Neural cell (in vitro differentiated cells): ENCODE data around the gene CFAP100. TPM values are rescaled to one million over a fixed set of nuclear protein-coding genes. Genes with fewer than 3 reads are reported as not detected.

Experiments
- H2AFZ ChIP-seq: fragments of 200-600, 300-800 bp; sonication (generic), shearing (Covaris generic); 2 replicates; pipeline ENCODE4 v1.6.0; 2014; ENCODE audit warnings: low read depth, mild to moderate bottlenecking, antibody characterized with exemption, low read length, moderate library complexity
- H3F3A ChIP-seq: fragments of 200-600 bp; shearing (Covaris generic); 2 replicates; pipeline ENCODE4 v1.6.1; 2016; ENCODE audit warnings: mild to moderate bottlenecking, moderate library complexity, mixed read lengths, antibody characterized with exemption, low read length; ENCODE audit not compliant: insufficient read depth, poor library complexity, severe bottlenecking
- H3K27ac ChIP-seq: fragments of 200-600, 300-800 bp; sonication (generic), shearing (Covaris generic); 2 replicates; pipeline ENCODE4 v1.5.1; 2014; ENCODE audit warnings: mild to moderate bottlenecking, low read length, moderate library complexity
- H3K27me3 ChIP-seq: fragments of 300-800, 200-600 bp; sonication (generic), shearing (Covaris generic); 2 replicates; pipeline ENCODE4 v1.6.0; 2014; ENCODE audit warnings: mild to moderate bottlenecking, low read depth, low read length, moderate library complexity; ENCODE audit not compliant: insufficient read depth
- H3K36me3 ChIP-seq: fragments of 300-800, 200-600 bp; sonication (generic), shearing (Covaris generic); 2 replicates; pipeline ENCODE4 v1.5.1; 2014; ENCODE audit warnings: mild to moderate bottlenecking, antibody characterized with exemption, low read length, moderate library complexity; ENCODE audit not compliant: insufficient read depth
- H3K4me2 ChIP-seq: fragments of 300-800, 200-600 bp; sonication (generic), shearing (Covaris generic); 2 replicates; pipeline ENCODE4 v1.6.0; 2014; ENCODE audit warnings: mild to moderate bottlenecking, low read length
- H3K4me3 ChIP-seq: fragments of 300-800, 200-600 bp; sonication (generic), shearing (Covaris generic); 2 replicates; pipeline ENCODE4 v1.5.1; 2014; ENCODE audit warnings: mild to moderate bottlenecking, low read length, moderate library complexity
- H3K79me2 ChIP-seq: fragments of 200-600 bp; shearing (Covaris generic); replicated peaks from 2 replicates; pipeline ENCODE4 v1.6.0; 2014; ENCODE audit warnings: mild to moderate bottlenecking, low read length, moderate library complexity; ENCODE audit not compliant: insufficient read depth
- H3K9ac ChIP-seq: fragments of 300-800, 200-600 bp; sonication (generic), shearing (Covaris generic); 2 replicates; pipeline ENCODE4 v1.6.1; 2016; ENCODE audit warnings: mild to moderate bottlenecking, low read length, mixed read lengths
- H3K9me2 ChIP-seq: fragments of 200-600 bp; shearing (Covaris generic); 2 replicates; pipeline ENCODE4 v1.6.1; 2016; ENCODE audit warnings: mild to moderate bottlenecking, low read length, mixed read lengths; ENCODE audit not compliant: insufficient read depth
- H3K9me3 ChIP-seq: fragments of 200-600, 300-800 bp; sonication (generic), shearing (Covaris generic); 2 replicates; pipeline ENCODE4 v1.6.1; 2016; ENCODE audit warnings: mild to moderate bottlenecking, mixed run types, low read length, moderate library complexity, mixed read lengths
- H4K20me1 ChIP-seq: fragments of 200-600 bp; shearing (Covaris generic); 2 replicates; pipeline ENCODE4 v1.6.1; 2016; ENCODE audit warnings: mild to moderate bottlenecking, mixed run types; ENCODE audit not compliant: insufficient read depth
- CTCF ChIP-seq: fragments of 450-650 bp; IDR thresholded peaks from 2 replicates; pipeline ENCODE4 v1.5.1; 2014; ENCODE audit warnings: antibody characterized with exemption, mild to moderate bottlenecking, moderate library complexity; ENCODE audit not compliant: poor library complexity, severe bottlenecking
- EP300 ChIP-seq: fragments of 450-650 bp; conservative IDR thresholded peaks from 2 replicates; pipeline ENCODE4 v1.6.1; 2014; ENCODE audit warnings: antibody characterized with exemption, mild to moderate bottlenecking, moderate library complexity; ENCODE audit not compliant: poor library complexity, severe bottlenecking
- EZH2 ChIP-seq: fragments of 200-600, 300-800 bp; shearing (Covaris generic), sonication (generic); IDR thresholded peaks from 2 replicates; pipeline ENCODE4 v1.6.1; 2014; ENCODE audit warnings: antibody characterized with exemption, low read length, borderline replicate concordance, mild to moderate bottlenecking; ENCODE audit not compliant: insufficient read depth, poor library complexity, severe bottlenecking
- MXI1 ChIP-seq: fragments of 450-650 bp; conservative IDR thresholded peaks from 2 replicates; pipeline ENCODE4 v1.6.1; 2014; ENCODE audit warnings: antibody characterized with exemption, mild to moderate bottlenecking; ENCODE audit not compliant: poor library complexity, severe bottlenecking
- POLR2AphosphoS5 ChIP-seq: IDR thresholded peaks from 2 replicates; pipeline ENCODE4 v1.6.1; 2012
- RAD21 ChIP-seq: fragments of 450-650 bp; conservative IDR thresholded peaks from 2 replicates; pipeline ENCODE4 v1.6.1; 2014; ENCODE audit warnings: antibody characterized with exemption, mild to moderate bottlenecking, moderate library complexity
- REST ChIP-seq: IDR thresholded peaks from 2 replicates; pipeline ENCODE4 v1.6.1; 2012; ENCODE audit warnings: borderline replicate concordance
- SMC3 ChIP-seq: fragments of 450-650 bp; conservative IDR thresholded peaks from 2 replicates; pipeline ENCODE4 v1.6.1; 2014; ENCODE audit warnings: antibody characterized with exemption, mild to moderate bottlenecking, moderate library complexity; ENCODE audit not compliant: poor library complexity
- TAF1 ChIP-seq: IDR thresholded peaks from 2 replicates; pipeline ENCODE4 v1.6.1; 2012; ENCODE audit warnings: low read depth
- polyA plus RNA-seq: library from polyadenylated mRNA; depleted of rRNA; stranded (reverse); fragments of >200 nt; gene quantifications from 2 replicates; pipeline ENCODE4 v1.2.3, GENCODE V29; 2014

Gene CFAP100
- polyA plus RNA-seq, 1 donor from 2014 or later: not detected

GRCh38 chr3:126346466-126346865, 48.2 kb upstream of the CFAP100 start (continued):
- TF ChIP-seq REST (no peak), TAF1 (no peak), EZH2 (no peak), SMC3 (no peak)

GRCh38 chr3:126347543-126348161, 47.1 kb upstream of the CFAP100 start:
- no peak overlapping the region for H3K9ac ChIP-seq
- H3K27ac ChIP-seq: no peak overlapping the region
- H3F3A ChIP-seq: no peaks in the 10 kb centered on the region
- no peak overlapping the region for H3K4me3 ChIP-seq
- no peaks in the 10 kb centered on the region for H3K27me3 ChIP-seq
- no peaks in the 10 kb centered on the region for H3K9me2 ChIP-seq
- H3K36me3 ChIP-seq: no peaks in the 10 kb centered on the region
- no peaks in the 10 kb centered on the region for H3K79me2 ChIP-seq
- no peaks in the 10 kb centered on the region for H4K20me1 ChIP-seq
- no peaks in the 10 kb centered on the region for H3K9me3 ChIP-seq
- H3K4me2 ChIP-seq: no peak overlapping the region
- no peak for TF ChIP-seq RAD21
- no peak for TF ChIP-seq MXI1
- no peak for TF ChIP-seq TAF1
- TF ChIP-seq EP300: no peak
- TF ChIP-seq POLR2AphosphoS5: no peak
- no peak for TF ChIP-seq REST
- no peak for TF ChIP-seq EZH2
- TF ChIP-seq CTCF: no peak
- no peak overlapping the region for H2AFZ ChIP-seq
